ENCODE data around the gene COG1.

COG1 gene

DNA sequence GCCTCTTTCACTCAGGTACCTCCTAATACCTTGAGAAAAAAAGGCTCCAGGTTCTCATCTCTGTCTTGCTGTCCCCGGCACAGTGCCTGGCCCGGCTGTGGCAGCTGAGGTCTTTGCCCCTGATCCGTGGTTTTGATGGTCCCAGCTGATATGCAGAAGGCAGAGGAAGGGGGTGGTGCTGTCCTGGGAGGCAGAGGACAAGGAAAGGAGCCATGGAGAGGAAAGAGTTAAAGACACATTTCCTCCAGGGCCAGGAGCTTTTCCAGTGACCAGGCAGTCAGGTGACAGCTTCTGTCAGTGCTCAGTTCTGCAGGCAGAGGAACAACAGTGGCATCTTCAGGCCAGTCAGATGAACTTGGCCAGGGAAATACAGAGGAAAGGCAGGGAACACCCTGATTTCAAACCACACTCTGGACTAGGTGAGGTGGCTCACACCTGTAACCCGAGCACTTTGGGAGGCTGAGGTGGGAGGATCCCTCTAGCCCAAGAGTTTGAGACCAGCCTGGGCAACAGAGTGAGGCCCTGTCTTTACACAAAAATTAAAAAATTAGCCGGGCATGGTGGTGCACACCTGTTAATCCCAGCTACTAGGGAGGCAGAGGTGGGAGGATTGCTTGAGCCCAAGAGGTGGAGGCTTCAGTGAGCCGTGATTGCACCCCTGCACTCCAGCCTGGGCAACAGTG is 3.3 kb upstream of the COG1 start:
- TF ChIP-seq MYC (IDR thresholded peaks at IDR 0.05; ENCODE audit: low read depth, low read length) = no peak
- TF ChIP-seq, protein P1, sequence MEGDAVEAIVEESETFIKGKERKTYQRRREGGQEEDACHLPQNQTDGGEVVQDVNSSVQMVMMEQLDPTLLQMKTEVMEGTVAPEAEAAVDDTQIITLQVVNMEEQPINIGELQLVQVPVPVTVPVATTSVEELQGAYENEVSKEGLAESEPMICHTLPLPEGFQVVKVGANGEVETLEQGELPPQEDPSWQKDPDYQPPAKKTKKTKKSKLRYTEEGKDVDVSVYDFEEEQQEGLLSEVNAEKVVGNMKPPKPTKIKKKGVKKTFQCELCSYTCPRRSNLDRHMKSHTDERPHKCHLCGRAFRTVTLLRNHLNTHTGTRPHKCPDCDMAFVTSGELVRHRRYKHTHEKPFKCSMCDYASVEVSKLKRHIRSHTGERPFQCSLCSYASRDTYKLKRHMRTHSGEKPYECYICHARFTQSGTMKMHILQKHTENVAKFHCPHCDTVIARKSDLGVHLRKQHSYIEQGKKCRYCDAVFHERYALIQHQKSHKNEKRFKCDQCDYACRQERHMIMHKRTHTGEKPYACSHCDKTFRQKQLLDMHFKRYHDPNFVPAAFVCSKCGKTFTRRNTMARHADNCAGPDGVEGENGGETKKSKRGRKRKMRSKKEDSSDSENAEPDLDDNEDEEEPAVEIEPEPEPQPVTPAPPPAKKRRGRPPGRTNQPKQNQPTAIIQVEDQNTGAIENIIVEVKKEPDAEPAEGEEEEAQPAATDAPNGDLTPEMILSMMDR (IDR thresholded peaks at IDR 0.05; ENCODE audit: low read depth, low read length) = peak; percentile 48
- TF ChIP-seq, protein P2, sequence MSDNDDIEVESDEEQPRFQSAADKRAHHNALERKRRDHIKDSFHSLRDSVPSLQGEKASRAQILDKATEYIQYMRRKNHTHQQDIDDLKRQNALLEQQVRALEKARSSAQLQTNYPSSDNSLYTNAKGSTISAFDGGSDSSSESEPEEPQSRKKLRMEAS (IDR thresholded peaks at IDR 0.05; ENCODE audit: low read depth, low read length) = 0 out of 2 replicates have a peak, but pooled peaks have one; percentile 46
- no peak overlapping the region for H3K4me3 ChIP-seq (ENCODE audit: low read depth, low read length)
- DNase-seq (ENCODE audit: low read depth) = peak; percentile 61

DNA sequence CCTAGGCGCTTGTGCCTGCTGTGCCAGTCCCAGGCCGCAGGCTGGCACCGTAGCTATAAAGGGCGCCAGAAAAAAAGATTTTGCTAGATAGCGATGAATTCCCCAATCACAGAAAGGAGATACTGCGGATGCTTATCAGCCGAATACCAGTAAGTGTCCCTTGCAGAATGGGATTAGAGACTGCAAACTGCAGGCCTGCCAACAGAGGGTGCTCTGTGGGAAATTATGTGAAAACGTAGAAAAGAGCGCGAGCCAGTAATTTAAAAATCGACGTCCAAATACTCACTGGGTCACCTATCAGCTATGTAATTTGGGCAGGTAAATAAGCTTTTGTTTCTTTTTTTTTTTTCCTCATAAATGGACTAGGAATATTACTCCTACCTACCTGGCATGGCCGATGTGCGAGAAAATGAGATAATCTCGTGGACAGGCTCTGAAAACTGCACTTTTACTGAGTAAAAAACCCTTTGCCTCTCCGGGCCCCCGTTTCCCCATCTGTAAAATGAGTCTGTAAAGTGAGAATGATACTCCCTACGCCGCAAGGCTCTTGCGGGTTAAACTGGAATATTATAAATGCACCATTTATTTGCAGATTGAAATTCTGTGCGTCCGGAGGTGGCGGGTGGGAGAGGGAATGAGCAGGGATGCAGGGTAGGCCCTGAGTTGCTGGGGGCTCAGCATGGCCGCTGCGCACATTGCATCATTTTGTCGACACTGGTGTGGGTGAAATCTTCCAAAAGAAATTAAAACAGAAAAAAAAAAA is 1.2 kb upstream of the COG1 start:
- TF ChIP-seq, protein P1 (IDR thresholded peaks at IDR 0.05; ENCODE audit: low read depth, low read length) = peak; percentile 73
- TF ChIP-seq, protein P2 (IDR thresholded peaks at IDR 0.05; ENCODE audit: low read depth, low read length) = no peak
- TF ChIP-seq MYC (IDR thresholded peaks at IDR 0.05; ENCODE audit: low read depth, low read length) (peak; percentile 20), POLR2A (IDR thresholded peaks at IDR 0.05; ENCODE audit: extremely low read depth, insufficient read length) (no peak)
- H3K4me3 ChIP-seq (ENCODE audit: low read depth, low read length) = peak overlapping the region; percentile 85
- peak; percentile 86 for DNase-seq (ENCODE audit: low read depth)

DNA sequence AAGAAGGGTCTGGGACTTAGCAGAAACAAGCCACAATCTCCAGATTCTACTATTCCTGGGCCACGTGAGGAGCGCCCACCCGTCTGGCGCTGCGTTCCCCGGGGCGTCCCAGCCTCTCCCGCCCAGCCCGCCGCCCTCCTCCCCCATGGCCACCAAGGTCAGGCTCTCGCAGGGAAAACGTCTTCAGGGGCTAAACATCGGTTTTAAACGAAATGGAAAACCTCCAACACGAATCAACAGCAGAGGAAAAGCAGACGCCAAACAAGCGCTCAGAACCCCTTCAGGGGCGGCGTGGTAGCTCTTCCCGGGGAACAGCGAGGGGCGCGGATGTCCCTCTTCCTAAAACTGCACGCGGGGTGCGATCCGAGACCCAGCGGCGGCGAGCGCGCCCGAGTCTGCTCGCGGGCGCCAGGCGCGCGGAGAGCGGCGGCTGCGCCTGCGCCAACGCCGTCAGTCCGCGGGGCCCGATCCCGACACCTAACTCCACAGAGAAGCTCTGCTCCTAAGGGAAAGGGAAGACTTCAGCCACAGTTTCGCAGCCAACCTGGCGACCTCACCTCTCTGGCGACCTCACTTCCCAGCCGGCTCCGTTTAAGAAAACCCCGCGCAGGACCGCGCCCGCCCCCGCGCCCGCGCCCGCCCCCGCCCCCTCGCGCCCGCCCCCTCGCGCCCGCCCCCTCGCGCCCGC is 505 bp upstream of the COG1 start:
- DNase-seq (ENCODE audit: low read depth) = peak; percentile 80
- TF ChIP-seq, protein P1 (IDR thresholded peaks at IDR 0.05; ENCODE audit: low read depth, low read length) = no peak
- TF ChIP-seq MYC (IDR thresholded peaks at IDR 0.05; ENCODE audit: low read depth, low read length) (peak; percentile 76), POLR2A (IDR thresholded peaks at IDR 0.05; ENCODE audit: extremely low read depth, insufficient read length) (peak; percentile 80)
- TF ChIP-seq, protein P2 (IDR thresholded peaks at IDR 0.05; ENCODE audit: low read depth, low read length) = peak; percentile 52
- peak overlapping the region; percentile 85 for H3K4me3 ChIP-seq (ENCODE audit: low read depth, low read length)

DNA sequence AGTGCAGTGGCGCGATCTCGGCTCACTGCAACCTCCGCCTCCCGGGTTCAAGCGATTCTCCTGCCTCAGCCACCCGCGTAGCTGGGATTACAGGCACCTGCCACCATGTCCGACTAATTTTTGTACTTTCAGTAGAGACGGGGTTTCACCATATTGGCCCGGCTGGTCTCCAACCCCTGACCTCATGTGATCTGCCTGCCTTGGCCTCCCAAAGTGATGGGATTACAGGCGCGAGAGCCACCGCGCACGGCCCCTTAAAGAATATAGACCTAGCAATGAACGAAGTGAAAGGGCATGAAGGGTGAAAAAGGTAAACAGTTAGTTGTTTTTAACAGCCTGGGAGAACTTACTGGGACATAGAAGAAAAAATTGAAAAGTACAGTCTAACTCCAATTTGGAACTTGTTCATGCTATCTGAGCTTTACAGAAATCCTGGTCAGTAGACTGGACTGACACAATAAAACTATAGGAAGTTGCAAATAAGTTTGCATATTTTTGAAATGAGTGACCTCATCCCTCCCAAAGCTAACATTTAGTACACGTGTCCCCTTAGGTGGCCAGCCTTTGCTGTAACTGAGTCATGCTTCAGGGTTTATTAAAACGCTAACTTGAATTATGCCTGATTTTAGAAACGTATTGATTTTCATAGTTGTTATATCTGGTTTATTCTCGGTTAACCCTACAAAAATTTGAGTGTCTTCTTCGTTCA is 1.8 kb downstream of the COG1 start:
- H3K4me3 ChIP-seq (ENCODE audit: low read depth, low read length) = no peak overlapping the region
- DNase-seq (ENCODE audit: low read depth) = no peak
- TF ChIP-seq MYC (IDR thresholded peaks at IDR 0.05; ENCODE audit: low read depth, low read length) = no peak
- TF ChIP-seq POLR2A (IDR thresholded peaks at IDR 0.05; ENCODE audit: extremely low read depth, insufficient read length) = no peak
- TF ChIP-seq, protein P2 (IDR thresholded peaks at IDR 0.05; ENCODE audit: low read depth, low read length) = no peak
- TF ChIP-seq, protein P1 (IDR thresholded peaks at IDR 0.05; ENCODE audit: low read depth, low read length) = no peak

DNA sequence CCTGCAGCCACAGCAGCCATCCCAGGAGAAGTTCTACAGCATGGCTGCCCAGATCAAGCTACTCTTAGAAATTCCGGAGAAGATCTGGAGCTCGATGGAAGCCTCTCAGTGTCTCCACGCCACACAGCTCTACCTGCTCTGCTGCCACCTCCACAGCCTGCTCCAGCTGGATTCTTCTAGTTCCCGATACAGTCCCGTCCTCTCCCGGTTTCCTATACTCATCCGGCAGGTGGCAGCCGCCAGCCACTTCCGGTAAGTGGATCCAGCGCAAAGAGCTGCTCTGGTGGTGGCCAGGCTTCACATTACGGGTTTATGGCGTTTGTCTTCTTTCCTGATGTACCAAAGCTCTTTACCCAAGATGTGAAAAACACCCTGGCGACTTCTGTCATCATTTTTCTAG is 3.6 kb downstream of the COG1 start:
- no peak overlapping the region for H3K4me3 ChIP-seq (ENCODE audit: low read depth, low read length)
- no peak for DNase-seq (ENCODE audit: low read depth)
- no peak for TF ChIP-seq POLR2A (IDR thresholded peaks at IDR 0.05; ENCODE audit: extremely low read depth, insufficient read length)
- TF ChIP-seq, protein P1 (IDR thresholded peaks at IDR 0.05; ENCODE audit: low read depth, low read length) = no peak
- no peak for TF ChIP-seq MYC (IDR thresholded peaks at IDR 0.05; ENCODE audit: low read depth, low read length)
- TF ChIP-seq, protein P2 (IDR thresholded peaks at IDR 0.05; ENCODE audit: low read depth, low read length) = no peak
